G401.6 (cell line): ENCODE results near the gene HMGCS2.

Experiments
- FAIRE-seq: peaks from 2 replicates; lab custom pipeline; 2012; peaks lifted over from hg19 to GRCh38; lab: Jason Lieb, UNC

The HMGCS2 gene

GRCh38 chr1:119758584-119758983, 10.1 kb downstream of the HMGCS2 start:
- FAIRE-seq, result no peak

GRCh38 chr1:119752592-119752991, 16.1 kb downstream of the HMGCS2 start:
- no peak for FAIRE-seq

GRCh38 chr1:119748040-119748439, 20.7 kb downstream of the HMGCS2 start:
- FAIRE-seq, result no peak

- no peak for FAIRE-seq
Measured at GRCh38 chr1:119747451-119747850, 21.3 kb downstream of the HMGCS2 start.

GRCh38 chr1:119745034-119745433, 23.7 kb downstream of the HMGCS2 start:
- no peak for FAIRE-seq

GRCh38 chr1:119744598-119744942, 24.1 kb downstream of the HMGCS2 start:
- FAIRE-seq, result no peak

GRCh38 chr1:119743776-119744597, 24.7 kb downstream of the HMGCS2 start:
- FAIRE-seq, result peak; percentile 57

GRCh38 chr1:119743308-119743707, 25.4 kb downstream of the HMGCS2 start:
- no peak for FAIRE-seq

GRCh38 chr1:119742677-119743076, 26.0 kb downstream of the HMGCS2 start:
- FAIRE-seq, result no peak

- no peak for FAIRE-seq
Measured at GRCh38 chr1:119742202-119742601, 26.5 kb downstream of the HMGCS2 start.

GRCh38 chr1:119740896-119741780, 27.6 kb downstream of the HMGCS2 start:
- FAIRE-seq, result no peak

- FAIRE-seq, result no peak
Measured at GRCh38 chr1:119740261-119740660, 28.4 kb downstream of the HMGCS2 start.

- no peak for FAIRE-seq
Measured at GRCh38 chr1:119739150-119739549, 29.6 kb downstream of the HMGCS2 start.

GRCh38 chr1:119738100-119738720, 30.5 kb downstream of the HMGCS2 start:
- no peak for FAIRE-seq

GRCh38 chr1:119737040-119737682, 31.5 kb downstream of the HMGCS2 start:
- FAIRE-seq, result no peak

- FAIRE-seq, result no peak
Measured at GRCh38 chr1:119736649-119737039, 32.1 kb downstream of the HMGCS2 start.

- FAIRE-seq, result no peak
Measured at GRCh38 chr1:119735217-119735616, 33.5 kb downstream of the HMGCS2 start.

GRCh38 chr1:119733754-119734153, 35.0 kb downstream of the HMGCS2 start:
- no peak for FAIRE-seq

- no peak for FAIRE-seq
Measured at GRCh38 chr1:119732465-119733168, 36.1 kb downstream of the HMGCS2 start.

GRCh38 chr1:119731741-119732430, 36.8 kb downstream of the HMGCS2 start:
- no peak for FAIRE-seq

GRCh38 chr1:119731060-119731459, 37.6 kb downstream of the HMGCS2 start:
- FAIRE-seq, result no peak
